Retina (tissue), 1 donor: Measurements from ENCODE around the gene ITIH3.
A peak's percentile ranks its signal among the peaks of the same experiment; 100 is the strongest.

ENCODE experiments used
- DNase-seq: peaks from one replicate; pipeline ENCODE4 v3.0.0-alpha.2; 2016

Gene ITIH3

DNA sequence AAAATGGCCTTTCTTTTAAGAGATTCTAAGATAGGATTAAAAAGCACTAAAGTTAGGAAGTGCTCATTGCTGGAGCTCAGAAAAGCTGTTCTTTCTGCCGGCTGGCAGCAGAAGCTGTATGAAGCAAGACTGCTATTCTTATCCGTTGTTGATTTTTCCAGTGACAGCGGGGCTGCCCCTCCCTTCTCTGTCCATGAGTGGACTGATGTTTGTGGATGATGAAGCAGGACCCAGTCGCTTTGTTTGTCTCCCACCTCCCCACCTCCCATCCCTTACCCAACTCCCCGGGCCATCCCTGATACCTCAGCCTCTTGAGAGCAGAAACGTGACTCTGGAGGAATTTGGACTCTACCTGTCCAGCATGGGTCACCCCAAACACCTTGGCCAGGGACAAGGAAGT is 50.6 kb downstream of the ITIH3 start:
- no peak for DNase-seq

DNA sequence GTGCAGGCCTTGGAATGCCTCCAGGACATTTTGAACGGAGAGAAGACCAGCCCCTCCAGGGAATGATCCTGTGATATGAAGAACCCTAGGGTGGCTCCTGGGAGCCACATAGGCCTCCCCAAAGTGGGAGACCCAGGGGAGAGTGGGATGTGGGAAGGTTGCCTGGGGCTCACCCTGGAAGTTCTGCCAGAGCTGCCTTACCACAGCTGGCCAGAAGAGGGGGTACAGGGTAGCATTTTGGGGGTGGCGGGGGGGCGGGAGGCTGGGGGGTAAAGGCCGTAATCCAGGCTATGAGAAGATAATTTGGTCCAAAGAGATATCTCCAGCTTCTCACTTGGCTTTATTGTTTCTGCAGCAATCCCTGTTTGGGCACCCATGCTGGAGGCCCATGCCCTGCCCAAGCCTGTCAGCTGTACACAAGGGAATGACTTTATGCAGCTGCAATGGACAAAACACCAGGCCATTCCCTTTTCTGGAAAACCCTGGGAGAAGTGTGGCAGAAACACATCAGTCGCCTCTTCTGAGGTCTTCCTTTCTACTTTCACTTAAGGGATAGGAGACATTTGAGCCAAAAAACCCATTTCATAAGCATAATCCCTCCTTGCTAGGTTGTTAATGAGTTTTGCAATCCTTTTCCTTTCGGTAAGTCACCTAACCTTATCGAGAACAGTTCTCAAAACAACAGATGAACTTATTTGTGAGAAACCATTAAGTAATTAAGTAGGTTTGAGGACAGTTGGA is 51.3 kb downstream of the ITIH3 start:
- DNase-seq, result no peak

DNA sequence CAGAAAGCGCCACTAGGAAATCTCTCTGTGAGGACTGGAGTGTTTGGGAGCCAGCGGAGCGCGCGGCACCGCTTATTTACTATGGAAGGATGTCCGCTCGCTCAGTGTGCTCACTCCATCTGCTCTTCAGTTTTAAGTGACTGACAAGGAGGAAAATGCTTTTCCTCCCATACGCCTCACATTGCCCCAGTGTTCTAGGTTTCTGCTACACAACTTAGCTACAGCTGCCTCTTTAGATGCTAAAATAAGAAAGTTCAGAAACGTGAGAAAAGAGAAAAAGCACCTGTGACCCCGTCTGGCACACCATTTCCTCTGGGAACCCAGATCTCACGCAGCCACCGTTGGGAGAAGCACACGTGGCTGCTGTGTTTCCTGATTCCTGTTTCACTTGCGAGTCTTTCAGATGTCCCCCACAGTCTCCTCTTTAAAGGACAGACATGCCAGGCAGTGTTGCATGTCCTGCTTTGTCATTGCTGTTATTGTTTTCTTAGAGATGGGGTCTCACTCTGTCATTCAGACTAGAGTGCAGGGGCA is 51.9 kb downstream of the ITIH3 start:
- DNase-seq, result peak; percentile 63

DNA sequence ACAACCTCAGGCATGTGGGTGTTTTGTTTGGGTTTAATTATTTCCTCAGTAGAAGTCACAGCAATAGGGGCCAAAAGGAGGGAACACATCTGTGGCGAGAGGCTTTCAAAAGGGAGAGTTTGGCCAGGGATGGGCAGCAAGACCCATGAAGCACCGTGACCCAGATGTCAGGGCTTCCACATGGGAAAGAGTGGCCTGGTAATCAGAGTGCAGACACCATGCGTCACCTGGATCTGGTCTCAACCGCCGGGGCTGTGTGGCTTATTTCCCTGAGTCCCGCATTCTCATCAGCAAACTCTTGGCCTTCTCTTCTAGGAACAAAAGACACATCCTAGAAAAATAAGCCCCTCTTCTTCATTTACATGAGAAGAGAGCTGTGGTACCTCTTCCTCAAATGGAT is 52.6 kb downstream of the ITIH3 start:
- DNase-seq, result no peak

DNA sequence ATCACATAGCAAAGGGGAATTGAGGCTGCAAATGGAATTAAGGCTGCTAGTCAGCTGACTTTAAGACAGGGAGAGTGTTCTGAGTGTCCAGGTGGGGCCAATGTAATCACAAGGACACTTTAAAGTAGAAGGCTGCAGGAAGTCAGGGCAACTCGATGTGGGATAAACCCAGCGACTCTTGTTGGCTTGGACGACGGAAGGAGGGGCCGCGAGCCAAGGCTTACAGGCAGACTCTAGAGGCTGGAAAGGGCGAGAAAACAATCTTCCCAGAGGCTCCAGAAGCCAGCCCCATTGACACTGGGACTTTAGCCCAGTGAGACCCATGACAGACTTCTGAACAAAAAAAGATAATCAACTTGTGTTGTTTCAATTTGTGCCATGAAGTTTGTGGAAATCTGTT is 53.1 kb downstream of the ITIH3 start:
- DNase-seq, result no peak

DNA sequence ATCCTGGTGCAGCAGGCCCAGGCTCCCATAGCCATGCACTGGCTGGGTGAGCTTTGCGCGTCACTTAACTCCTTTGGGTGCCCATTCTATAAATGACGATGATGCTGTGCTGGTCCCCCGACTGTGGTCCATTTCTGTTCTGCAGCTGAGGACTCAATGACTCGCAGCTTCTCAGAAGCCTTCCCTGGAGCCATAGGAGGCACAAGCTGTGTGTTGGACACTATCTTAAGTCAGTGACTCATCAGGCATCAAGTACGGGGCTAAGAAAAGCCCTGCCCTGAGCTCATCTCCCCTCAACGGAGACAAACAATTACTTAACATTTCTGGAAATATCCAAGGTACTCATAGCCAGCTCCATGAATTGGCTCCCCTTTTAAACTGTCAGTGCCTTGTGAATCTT is 54.0 kb downstream of the ITIH3 start:
- no peak for DNase-seq

DNA sequence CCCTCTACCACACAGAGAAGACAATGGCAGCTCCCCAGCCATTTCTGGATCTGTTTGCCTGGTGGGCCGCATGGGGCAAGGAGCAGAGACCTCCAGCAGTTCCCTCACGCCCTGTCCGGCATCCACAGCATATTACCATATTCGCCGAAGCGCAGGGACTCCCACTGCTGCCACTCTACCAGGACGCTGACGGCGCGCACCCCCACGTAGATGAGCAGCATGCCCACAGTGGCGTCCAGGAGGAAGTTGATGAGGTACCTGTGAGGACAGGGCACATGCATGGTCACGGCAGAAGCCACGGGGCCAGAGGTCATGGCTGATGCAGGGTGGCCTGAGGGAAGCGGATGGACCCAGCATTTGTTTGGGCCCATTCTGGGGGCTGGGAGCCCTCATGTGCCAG is 55.1 kb downstream of the ITIH3 start:
- no peak for DNase-seq

DNA sequence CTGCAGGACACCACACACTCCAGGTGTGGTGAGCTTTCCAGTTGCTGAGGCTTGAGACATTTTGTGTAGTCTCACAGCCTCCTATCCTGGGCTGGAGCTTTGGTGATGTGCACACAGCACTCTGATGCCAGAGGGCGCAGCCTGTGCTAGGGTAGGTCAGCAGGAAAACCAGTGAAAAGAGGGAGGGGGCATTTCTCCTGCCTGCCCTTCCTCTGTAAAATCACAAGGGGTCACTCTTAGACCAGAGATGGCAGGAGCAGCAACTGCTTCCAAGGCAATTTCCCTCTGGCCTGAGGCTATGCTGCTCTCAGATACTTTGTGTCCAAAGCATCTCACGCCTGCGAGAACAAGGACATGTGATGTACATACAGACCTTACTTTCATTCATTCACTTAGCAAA is 56.8 kb downstream of the ITIH3 start:
- peak; percentile 71 for DNase-seq

DNA sequence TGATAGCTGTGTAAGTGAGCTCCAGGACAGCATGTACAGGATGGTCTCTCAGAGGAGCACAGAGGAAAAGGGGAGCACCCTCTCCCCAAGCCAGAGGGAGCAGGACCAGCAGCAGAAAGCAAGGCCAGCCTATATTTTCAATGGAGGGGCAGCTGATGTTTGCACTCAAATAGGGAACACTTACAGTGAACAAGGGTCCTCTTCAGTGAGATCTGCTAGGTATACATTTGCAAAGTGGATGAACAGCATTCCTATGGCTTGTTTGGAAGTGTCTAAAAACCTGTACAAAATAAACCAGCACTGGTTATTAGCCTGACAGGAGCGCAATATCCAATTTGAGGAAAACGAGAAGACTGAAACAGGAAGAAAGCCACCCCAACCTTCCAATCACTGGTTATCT is 57.8 kb downstream of the ITIH3 start:
- no peak for DNase-seq

DNA sequence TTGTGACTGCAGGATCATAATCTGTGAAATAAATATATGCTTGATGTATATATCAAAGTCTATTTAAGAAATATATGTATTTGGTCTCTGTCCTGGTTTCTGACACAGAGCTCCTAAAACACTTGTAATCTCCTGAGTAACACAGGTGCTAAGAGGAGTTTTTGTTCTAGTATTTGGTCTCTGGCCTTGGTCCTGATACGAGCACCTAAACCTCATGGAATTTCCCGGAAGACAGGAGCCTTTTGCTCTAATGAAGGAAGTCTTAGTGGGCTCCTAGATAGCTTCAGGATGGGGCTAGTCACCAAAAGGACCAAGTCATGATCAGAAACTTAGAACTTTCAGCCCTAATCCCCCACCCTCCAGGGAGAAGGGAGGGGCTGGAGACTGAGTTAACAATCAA is 59.4 kb downstream of the ITIH3 start:
- no peak for DNase-seq

DNA sequence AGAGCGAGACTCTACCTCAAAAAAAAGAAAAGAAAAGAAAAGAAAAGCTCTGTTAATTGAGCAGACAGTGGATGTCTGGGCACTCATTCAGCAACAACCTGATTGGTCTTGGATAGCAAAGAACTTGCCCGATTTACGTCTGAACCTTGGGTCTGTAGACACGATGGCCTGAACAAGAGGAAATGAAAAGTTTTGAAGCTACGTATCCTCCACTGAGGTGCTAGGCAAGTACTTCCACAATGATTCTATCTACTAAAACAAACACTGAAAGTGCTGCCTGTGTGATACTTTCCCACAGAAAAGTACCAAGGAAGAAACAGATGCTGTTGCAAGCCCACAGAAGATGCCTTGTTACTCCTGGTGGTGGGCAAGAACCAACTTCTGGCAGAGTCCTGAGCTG is 62.1 kb downstream of the ITIH3 start:
- no peak for DNase-seq

DNA sequence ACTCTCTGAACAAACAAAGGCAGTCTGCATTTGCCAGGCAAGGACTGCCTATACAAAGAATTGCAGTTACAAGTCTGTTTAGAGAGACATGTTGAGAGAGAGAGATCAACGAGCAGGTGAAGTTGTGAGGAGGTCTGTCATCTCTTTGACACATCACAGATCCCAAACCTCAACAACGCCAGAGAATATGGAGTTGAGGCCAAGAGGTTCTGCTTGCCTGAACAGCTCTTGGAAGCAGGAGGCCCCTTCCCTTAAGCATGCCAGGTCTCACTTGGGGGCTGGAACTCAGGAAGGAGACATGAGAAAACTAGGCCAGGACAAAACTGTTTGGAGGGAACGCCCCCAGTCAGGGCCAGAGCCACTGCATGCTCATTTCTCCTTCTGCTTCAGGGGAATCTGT is 62.5 kb downstream of the ITIH3 start:
- no peak for DNase-seq

DNA sequence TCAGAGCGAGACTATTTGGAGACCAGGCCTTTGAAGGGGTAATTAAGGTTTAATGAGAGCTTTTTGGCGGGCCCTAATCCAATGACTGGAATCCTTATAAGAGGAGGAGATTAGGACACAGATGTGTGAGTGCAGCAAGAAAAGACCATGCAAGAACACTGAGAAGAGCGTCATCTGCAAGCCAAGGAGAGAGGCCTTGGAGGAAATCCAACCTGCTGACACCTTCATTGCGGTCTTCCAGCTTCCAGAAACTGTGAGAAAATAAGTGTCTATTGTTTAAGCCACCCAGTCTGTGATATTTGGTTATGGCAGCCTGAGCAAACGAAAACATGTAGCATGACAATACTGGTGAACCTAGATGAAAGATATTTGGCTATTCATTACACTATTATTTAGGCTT is 63.3 kb downstream of the ITIH3 start:
- no peak for DNase-seq
